Measurements from ENCODE around the gene TPRA1. TPM values are rescaled to one million over a fixed set of nuclear protein-coding genes. Genes with fewer than 3 reads are reported as not detected.

The TPRA1 gene
- total RNA-seq, 2 experiments from 2014 or later = 26.6 to 28.0 TPM

DNA sequence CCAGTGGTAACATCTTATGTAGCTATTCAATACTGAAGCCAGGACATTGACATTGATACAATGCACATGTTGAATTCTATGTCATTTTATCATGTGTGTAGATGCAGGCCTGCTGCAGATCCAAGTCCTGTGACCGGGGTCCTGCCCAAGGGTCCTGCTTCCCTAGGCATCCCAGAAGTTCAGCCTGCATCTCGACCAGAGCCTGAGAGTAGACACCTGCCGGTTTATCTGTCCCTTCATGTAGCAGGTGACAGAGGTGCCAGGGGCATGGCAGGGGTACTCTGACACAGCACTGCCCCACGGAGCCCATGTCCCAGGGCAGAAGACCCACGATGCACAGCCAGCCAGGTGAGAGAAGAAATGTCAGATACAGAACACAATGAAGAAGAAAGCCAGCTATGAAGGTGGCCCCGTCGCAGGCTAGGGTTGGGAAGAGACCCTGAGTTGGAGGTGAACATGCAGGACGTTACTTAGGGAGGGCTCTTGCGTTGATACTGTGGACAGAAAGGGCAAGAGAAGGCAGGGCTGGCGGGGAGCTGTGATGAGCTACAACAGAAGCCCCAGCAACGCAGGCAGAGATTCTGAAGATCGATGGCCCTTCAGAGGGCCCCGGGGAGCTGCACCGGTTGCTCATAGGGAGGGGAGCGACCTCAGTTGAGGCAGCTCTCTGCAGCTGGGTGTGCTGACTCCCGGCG lies 51.0 kb downstream of the TPRA1 start:
- DNase-seq (no peak), ATAC-seq (no peak)
- H3K4me1 Mint-ChIP-seq (ENCODE audit: low read depth) = peaks cover 4% of the 10 kb centered on the region
- no peak for TF ChIP-seq CTCF (IDR thresholded peaks at IDR 0.05)
- ChIA-PET POLR2A (interaction anchor here (0.6 kb wide), 1 partner anchor 967 kb away, joined by 3 read pairs; no protein-coding TSS in a partner anchor), CTCF (interaction anchor here (0.8 to 4.7 kb wide), 2 partner anchors 8 to 9 kb away, joined by 3 to 27 read pairs; no protein-coding TSS in a partner anchor)
- H3K27ac Mint-ChIP-seq = no peak overlapping the region
- H3K36me3 Mint-ChIP-seq (ENCODE audit: low read depth) = no peaks in the 10 kb centered on the region
- H3K27me3 Mint-ChIP-seq = peaks cover 5% of the 10 kb centered on the region
- no peaks in the 10 kb centered on the region for H3K9me3 Mint-ChIP-seq
- intact Hi-C loops (cut with micrococcal nuclease) = loop anchor here (5.0 kb wide), 1 partner anchor 862 kb away; no protein-coding TSS in a partner anchor
- no peak overlapping the region for H3K4me3 Mint-ChIP-seq

- peaks cover 4% of the 10 kb centered on the region for H3K4me1 Mint-ChIP-seq (ENCODE audit: low read depth)
- H3K36me3 Mint-ChIP-seq (ENCODE audit: low read depth) = no peaks in the 10 kb centered on the region
- no peaks in the 10 kb centered on the region for H3K9me3 Mint-ChIP-seq
- ChIA-PET CTCF (interaction anchor here (4.7 kb wide), 1 partner anchor 9 kb away, joined by 27 read pairs; no protein-coding TSS in a partner anchor), POLR2A (interaction anchor here (0.6 kb wide), 1 partner anchor 966 kb away, joined by 3 read pairs; no protein-coding TSS in a partner anchor)
- peaks cover 5% of the 10 kb centered on the region for H3K27me3 Mint-ChIP-seq
- TF ChIP-seq CTCF (IDR thresholded peaks at IDR 0.05) = no peak
- intact Hi-C loops (cut with micrococcal nuclease) = no loop called here
- no peak for DNase-seq
- no peak overlapping the region for H3K27ac Mint-ChIP-seq
- H3K4me3 Mint-ChIP-seq = no peak overlapping the region
- no peak for ATAC-seq
Measured at GRCh38 chr3:127538569-127538968, 52.0 kb downstream of the TPRA1 start.

DNA sequence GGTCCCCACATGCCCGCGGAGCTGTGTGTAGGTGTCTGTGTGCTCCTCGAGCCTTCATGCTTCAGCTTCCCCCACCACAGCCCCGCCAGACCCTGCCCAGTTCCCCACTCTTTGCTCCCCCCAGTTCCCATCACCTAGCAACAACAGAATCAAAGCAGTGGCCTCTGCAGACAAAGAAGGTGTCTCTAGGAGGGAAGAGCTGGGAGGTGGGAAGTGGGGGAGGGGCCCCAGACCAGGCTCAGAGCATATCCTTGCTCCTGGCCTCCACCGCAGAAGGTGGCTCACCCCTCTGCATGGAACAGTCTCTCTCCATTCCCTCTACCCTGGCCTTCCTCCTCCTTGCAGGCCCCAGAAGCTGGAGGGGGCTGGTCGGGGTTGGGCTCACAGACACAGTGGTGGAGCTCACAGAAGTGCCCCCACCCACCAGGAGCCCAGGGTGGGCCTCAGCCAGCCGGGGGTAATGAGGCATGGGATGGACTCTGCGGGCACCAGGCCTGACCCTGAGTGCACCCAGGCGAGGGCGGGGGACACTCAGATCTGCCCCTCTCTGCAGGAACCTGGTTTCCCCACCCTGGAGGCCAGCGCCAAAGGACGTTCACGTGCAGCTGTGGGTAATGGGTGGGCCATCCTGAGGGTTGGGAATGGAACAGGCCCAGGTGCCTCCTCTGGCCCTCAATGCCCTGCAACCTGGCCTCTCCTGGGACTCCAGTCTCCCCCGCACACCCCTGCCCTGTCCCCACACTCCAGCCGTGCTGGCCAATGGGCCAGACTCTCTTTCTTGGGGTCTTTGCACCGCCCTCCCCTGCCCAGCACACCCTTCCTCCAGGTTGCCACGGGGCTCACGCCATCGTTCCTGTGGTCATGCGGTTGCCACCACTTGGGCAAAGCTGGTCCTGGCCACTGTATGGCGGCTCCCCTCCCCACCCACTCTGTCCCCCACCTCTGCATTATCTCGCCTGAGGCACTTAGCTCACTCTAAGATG lies 53.4 kb downstream of the TPRA1 start:
- POLR2A ChIA-PET = no interaction called here
- Mint-ChIP-seq H3K4me3 (no peak overlapping the region), H3K27me3 (peaks cover 5% of the 10 kb centered on the region), H3K4me1 (ENCODE audit: low read depth) (peaks cover 4% of the 10 kb centered on the region), H3K36me3 (ENCODE audit: low read depth) (no peaks in the 10 kb centered on the region), H3K27ac (no peak overlapping the region), H3K9me3 (no peaks in the 10 kb centered on the region)
- CTCF ChIA-PET = interaction anchor here (4.7 kb wide), 1 partner anchor 10 kb away, joined by 27 read pairs; no protein-coding TSS in a partner anchor
- DNase-seq (no peak), ATAC-seq (no peak)
- intact Hi-C loops (cut with micrococcal nuclease) = no loop called here
- no peak for TF ChIP-seq CTCF (IDR thresholded peaks at IDR 0.05)

- TF ChIP-seq CTCF (IDR thresholded peaks at IDR 0.05) = no peak
- Mint-ChIP-seq H3K9me3 (no peaks in the 10 kb centered on the region), H3K36me3 (ENCODE audit: low read depth) (no peaks in the 10 kb centered on the region), H3K4me1 (ENCODE audit: low read depth) (peaks cover 4% of the 10 kb centered on the region), H3K27ac (no peak overlapping the region), H3K27me3 (peaks cover 5% of the 10 kb centered on the region), H3K4me3 (no peak overlapping the region)
- DNase-seq = peak; percentile 10
- ATAC-seq = no peak
- CTCF ChIA-PET = interaction anchor here (4.7 kb wide), 1 partner anchor 11 kb away, joined by 27 read pairs; no protein-coding TSS in a partner anchor
- intact Hi-C loops (cut with micrococcal nuclease) = no loop called here
- POLR2A ChIA-PET = no interaction called here
Measured at GRCh38 chr3:127535901-127536829, 54.4 kb downstream of the TPRA1 start.

Measured in activated CD8-positive, alpha-beta T cell treated with anti-CD3 and anti-CD28 coated beads for 36 hours (primary cell).